ENCODE results near the gene DPF3.

DPF3 gene

DNA sequence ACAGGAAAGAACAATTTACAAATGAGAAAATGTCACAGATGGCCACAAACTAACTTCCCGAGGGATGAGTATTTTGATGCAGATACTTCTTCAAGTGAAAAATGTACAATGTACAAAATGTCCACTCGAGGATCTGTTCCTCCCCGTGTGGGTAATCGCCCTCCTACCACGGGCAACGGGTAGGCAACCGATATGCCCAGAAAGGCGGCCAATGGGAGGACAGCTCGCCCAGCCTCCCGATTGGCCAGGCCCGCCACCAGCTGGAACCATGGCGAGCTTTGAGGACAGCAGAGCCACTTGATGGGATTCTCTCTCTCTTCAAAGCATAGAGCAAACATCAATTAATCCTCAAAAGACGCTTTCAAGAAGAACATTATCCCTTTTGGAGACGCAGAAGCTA, 42.3 kb downstream of the DPF3 start:
- no peak for DNase-seq (ENCODE audit: extremely low spot score)
- TF ChIP-seq, protein P1, sequence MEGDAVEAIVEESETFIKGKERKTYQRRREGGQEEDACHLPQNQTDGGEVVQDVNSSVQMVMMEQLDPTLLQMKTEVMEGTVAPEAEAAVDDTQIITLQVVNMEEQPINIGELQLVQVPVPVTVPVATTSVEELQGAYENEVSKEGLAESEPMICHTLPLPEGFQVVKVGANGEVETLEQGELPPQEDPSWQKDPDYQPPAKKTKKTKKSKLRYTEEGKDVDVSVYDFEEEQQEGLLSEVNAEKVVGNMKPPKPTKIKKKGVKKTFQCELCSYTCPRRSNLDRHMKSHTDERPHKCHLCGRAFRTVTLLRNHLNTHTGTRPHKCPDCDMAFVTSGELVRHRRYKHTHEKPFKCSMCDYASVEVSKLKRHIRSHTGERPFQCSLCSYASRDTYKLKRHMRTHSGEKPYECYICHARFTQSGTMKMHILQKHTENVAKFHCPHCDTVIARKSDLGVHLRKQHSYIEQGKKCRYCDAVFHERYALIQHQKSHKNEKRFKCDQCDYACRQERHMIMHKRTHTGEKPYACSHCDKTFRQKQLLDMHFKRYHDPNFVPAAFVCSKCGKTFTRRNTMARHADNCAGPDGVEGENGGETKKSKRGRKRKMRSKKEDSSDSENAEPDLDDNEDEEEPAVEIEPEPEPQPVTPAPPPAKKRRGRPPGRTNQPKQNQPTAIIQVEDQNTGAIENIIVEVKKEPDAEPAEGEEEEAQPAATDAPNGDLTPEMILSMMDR (IDR thresholded peaks at IDR 0.05; ENCODE audit: control extremely low read depth, extremely low read depth, low read depth, missing control alignments), result no peak
- ChIA-PET POLR2A (no interaction called here), CTCF (no interaction called here)

DNA sequence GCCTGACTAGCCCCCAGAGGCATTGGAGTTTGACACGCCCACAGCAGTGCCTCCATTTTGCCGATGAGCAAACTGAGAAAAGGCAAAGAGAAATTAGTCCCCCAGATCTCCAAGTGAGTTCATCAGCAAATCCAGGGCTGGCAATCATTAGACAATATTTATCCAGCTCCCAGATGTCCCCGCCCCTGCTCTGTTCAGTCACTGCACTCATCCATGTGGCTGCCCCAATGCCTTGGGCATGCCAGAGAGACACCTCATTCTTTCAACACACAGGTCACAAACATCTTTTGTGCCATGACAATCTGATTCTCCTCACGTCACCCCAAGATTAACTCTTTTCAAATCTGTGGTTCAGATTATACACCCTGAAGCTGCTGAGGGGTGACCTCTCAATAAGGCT, 43.5 kb downstream of the DPF3 start:
- TF ChIP-seq, protein P1 (IDR thresholded peaks at IDR 0.05; ENCODE audit: control extremely low read depth, extremely low read depth, low read depth, missing control alignments), result no peak
- ChIA-PET POLR2A (no interaction called here), CTCF (interaction anchor here (3.2 kb wide), 1 partner anchor 13 kb away, joined by 10 read pairs; no protein-coding TSS in a partner anchor)
- no peak for DNase-seq (ENCODE audit: extremely low spot score)

DNA sequence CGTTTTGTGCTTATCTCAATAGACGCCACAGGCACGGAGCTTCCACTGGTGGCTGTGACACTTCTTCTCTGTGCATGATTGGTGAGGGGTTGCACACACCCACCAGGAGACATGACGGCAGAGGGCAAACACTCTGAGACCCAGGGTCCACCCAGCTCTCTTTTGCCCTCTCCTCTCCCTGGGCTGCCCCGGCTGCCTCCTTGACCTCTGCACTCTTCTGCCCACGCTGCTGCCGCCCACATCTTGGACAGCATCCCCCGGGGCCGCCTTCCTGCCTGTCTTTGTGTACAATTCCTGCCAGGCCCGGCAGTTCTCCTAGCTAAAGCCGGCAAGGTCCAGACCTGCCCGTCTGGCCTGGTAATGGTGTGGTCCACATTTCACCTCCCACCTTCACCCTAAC, 44.7 kb downstream of the DPF3 start:
- POLR2A ChIA-PET, result no interaction called here
- no peak for DNase-seq (ENCODE audit: extremely low spot score)
- CTCF ChIA-PET, result interaction anchor here (1.1 to 3.2 kb wide), 2 partner anchors 14 to 306 kb away, joined by 3 to 10 read pairs; no protein-coding TSS in a partner anchor
- TF ChIP-seq, protein P1 (IDR thresholded peaks at IDR 0.05; ENCODE audit: control extremely low read depth, extremely low read depth, low read depth, missing control alignments), result no peak

DNA sequence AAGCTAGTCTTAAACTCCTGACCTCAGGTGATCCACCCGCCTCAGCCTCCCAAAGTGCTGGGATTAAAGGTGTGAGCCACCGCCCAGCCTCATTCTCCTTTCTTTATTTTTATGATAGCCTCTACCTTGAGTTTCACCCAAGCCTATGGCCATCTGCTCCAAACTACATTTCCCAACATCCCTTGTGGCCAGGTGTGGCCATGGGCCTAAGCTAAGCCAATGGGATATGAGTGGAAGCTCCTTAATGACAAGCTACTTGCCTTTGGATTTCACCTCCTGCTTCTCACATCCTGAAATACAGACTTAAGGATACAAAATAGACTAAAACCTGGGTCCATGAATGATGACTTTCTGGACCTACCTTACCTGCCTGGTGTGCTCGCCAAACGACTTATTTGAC, 46.2 kb downstream of the DPF3 start:
- CTCF ChIA-PET, result interaction anchor here (1.3 to 3.2 kb wide), 3 partner anchors 14 to 58 kb away, joined by 4 to 10 read pairs (median 4); no protein-coding TSS in a partner anchor
- no peak for DNase-seq (ENCODE audit: extremely low spot score)
- TF ChIP-seq, protein P1 (IDR thresholded peaks at IDR 0.05; ENCODE audit: control extremely low read depth, extremely low read depth, low read depth, missing control alignments), result no peak
- POLR2A ChIA-PET, result no interaction called here

DNA sequence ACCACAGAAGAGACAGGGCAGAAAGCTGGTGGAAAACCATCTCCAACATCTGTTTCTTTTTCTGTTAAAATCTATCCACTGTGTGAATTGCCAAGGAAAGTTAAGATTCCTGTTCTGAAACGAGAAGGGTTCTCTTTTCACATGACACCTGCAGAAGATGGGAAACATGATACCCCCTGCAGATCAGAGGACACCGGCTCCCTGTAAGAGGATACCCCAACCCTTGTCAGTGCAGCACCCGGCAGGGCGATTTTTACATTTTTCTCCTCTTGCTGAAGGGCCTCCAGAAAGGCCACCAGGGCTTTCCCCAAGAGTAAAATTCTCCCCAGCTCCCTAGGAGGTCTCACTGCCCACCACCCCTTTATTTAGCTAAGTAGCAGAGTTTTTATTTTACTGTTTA, 48.2 kb downstream of the DPF3 start:
- POLR2A ChIA-PET, result no interaction called here
- TF ChIP-seq, protein P1 (IDR thresholded peaks at IDR 0.05; ENCODE audit: control extremely low read depth, extremely low read depth, low read depth, missing control alignments), result no peak
- CTCF ChIA-PET, result interaction anchor here (0.9 to 1.9 kb wide), 2 partner anchors 10 to 13 kb away, joined by 5 to 6 read pairs; no protein-coding TSS in a partner anchor
- DNase-seq (ENCODE audit: extremely low spot score), result no peak

DNA sequence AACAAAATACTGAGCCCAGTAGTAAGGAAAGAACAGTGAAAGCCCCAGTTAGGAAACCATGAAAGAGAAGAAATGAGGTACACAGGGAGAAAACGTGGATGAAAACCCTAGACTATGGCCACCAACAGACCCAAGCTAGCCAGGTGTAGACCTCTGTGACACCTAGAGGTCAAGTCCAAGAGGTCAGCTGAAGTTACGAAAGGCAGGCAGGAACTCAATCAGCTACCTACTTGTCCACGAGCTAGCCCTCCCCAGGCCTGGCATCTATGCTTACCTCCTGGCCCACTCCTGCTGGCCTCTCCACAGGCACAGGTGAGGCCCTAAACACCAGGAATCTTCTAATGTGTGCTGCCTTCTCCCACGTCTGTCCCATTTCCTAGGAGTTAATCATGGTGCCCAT, 48.7 kb downstream of the DPF3 start:
- TF ChIP-seq, protein P1 (IDR thresholded peaks at IDR 0.05; ENCODE audit: control extremely low read depth, extremely low read depth, low read depth, missing control alignments), result no peak
- ChIA-PET POLR2A (no interaction called here), CTCF (interaction anchor here (0.9 to 1.9 kb wide), 2 partner anchors 10 to 13 kb away, joined by 5 to 6 read pairs; no protein-coding TSS in a partner anchor)
- DNase-seq (ENCODE audit: extremely low spot score), result no peak

All from GM10248 (cell line).